ENCODE measurements around the gene GPR143.

- TF ChIP-seq, protein P1, sequence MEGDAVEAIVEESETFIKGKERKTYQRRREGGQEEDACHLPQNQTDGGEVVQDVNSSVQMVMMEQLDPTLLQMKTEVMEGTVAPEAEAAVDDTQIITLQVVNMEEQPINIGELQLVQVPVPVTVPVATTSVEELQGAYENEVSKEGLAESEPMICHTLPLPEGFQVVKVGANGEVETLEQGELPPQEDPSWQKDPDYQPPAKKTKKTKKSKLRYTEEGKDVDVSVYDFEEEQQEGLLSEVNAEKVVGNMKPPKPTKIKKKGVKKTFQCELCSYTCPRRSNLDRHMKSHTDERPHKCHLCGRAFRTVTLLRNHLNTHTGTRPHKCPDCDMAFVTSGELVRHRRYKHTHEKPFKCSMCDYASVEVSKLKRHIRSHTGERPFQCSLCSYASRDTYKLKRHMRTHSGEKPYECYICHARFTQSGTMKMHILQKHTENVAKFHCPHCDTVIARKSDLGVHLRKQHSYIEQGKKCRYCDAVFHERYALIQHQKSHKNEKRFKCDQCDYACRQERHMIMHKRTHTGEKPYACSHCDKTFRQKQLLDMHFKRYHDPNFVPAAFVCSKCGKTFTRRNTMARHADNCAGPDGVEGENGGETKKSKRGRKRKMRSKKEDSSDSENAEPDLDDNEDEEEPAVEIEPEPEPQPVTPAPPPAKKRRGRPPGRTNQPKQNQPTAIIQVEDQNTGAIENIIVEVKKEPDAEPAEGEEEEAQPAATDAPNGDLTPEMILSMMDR (IDR thresholded peaks at IDR 0.05) = no peak
- TF ChIP-seq POLR2A (IDR thresholded peaks at IDR 0.05) = no peak
These were observed 62.2 kb downstream of the GPR143 start for GRCh38 chrX:9703406-9703805.
